ENCODE data around the gene OPCML. TPM values are rescaled to one million over a fixed set of nuclear protein-coding genes. Genes with fewer than 3 reads are reported as not detected.

OPCML gene
- total RNA-seq, 1 donor from 2014 or later, result 0.58 TPM

DNA sequence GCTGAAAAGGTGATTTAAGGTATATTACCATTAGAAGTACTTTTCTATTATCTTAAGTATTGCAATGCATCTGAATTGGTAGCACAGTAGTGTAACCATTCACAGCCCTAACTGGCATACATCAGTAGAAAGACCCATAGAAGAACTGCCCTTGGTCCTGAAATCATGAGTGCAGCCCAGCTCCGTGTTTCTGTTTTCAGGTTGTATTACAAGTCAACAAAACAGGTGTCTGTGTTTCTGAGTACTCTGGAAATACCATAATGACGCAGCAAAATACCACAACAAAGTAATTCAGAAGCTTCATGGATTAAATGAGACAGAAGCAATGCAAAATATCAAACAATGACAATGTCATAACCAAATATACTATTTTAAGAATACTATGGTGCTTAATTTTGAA, 226.3 kb downstream of the OPCML start:
- no peak for DNase-seq (ENCODE audit: extremely low read depth, low read depth, low spot score)

- DNase-seq (ENCODE audit: extremely low read depth, low read depth, low spot score), result no peak
These were observed 226.9 kb downstream of the OPCML start for GRCh38 chr11:133305208-133305956.

DNA sequence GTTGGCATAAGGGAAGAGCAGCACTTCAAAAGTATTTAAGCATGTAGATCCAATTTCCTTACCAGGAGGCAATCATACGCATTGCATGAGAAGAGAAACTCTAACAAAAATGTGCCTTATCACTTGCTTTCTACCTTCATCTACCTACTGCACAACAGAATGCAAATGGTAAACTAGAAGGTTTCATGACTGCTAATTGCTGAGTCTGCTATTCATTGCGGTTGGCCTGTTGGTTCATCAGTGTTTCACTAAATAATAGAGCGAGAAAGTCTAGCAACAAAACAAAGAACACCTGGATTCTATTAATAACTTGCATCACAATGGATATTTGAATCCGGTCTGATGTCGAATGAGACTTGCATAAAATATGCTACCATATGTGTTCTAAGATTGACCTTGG, 229.0 kb downstream of the OPCML start:
- DNase-seq (ENCODE audit: extremely low read depth, low read depth, low spot score), result no peak

GRCh38 chr11:133302056-133302455, 230.2 kb downstream of the OPCML start:
- DNase-seq (ENCODE audit: extremely low read depth, low read depth, low spot score), result no peak

GRCh38 chr11:133300666-133301065, 231.6 kb downstream of the OPCML start:
- DNase-seq (ENCODE audit: extremely low read depth, low read depth, low spot score), result no peak

- no peak for DNase-seq (ENCODE audit: extremely low read depth, low read depth, low spot score)
These were observed 240.5 kb downstream of the OPCML start for GRCh38 chr11:133291780-133292179.

DNA sequence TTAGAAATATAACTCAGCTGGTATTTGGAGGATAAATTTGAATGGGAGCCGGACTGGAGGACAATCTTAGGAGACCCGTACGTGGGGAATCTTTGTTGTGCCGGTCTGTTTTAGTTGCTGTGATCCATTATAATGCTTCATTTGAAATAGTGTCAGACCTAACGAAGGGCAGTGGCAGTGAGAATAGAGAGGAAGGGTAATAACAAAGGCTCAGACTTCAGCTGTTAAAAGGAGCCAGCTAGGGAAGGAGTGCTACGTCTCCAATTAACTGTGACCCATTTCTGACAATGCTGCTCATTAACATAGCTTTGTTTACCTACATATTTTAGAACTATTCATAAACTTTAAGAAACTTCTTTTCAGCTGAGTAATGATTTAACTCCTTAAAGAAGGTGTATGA, 246.9 kb downstream of the OPCML start:
- DNase-seq (ENCODE audit: extremely low read depth, low read depth, low spot score), result no peak

DNA sequence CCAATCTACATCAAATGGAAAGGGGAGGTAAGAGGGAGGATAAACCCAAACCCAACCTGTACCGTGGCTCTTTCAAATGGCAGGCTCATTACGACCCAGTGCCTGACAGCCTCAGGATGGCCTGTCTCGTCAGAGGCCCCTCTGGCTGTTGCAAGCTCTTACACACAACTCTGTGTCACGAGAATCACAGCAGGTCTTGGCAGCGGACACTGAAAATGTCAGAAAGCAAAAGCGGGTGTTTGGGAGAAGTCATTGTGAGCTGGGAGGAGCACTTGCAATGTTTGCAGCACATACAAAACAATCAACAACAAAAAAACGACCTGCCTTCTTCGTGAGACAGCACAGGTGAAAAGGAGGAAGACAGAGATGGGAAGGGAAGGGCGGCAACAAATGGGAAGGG, 248.1 kb downstream of the OPCML start:
- no peak for DNase-seq (ENCODE audit: extremely low read depth, low read depth, low spot score)

DNA sequence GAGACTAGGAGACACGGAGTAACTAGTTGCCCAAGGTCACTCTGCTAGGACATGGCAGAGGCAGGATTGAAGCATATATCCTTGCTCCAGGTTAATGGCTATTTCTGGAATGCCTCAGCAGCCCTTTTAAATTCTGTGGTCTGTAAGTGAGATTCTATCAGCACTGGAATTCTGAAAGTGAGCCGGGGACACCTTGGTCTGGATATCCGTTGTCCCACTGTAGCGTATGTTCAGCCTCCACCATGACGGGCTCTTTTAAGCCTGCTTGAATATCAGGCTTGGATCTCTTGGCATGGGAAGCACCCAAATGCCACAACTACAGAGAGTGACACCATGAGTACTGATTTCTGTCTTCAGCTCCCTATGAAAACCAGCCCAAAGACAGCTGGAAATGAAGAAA, 254.4 kb downstream of the OPCML start:
- no peak for DNase-seq (ENCODE audit: extremely low read depth, low read depth, low spot score)

DNA sequence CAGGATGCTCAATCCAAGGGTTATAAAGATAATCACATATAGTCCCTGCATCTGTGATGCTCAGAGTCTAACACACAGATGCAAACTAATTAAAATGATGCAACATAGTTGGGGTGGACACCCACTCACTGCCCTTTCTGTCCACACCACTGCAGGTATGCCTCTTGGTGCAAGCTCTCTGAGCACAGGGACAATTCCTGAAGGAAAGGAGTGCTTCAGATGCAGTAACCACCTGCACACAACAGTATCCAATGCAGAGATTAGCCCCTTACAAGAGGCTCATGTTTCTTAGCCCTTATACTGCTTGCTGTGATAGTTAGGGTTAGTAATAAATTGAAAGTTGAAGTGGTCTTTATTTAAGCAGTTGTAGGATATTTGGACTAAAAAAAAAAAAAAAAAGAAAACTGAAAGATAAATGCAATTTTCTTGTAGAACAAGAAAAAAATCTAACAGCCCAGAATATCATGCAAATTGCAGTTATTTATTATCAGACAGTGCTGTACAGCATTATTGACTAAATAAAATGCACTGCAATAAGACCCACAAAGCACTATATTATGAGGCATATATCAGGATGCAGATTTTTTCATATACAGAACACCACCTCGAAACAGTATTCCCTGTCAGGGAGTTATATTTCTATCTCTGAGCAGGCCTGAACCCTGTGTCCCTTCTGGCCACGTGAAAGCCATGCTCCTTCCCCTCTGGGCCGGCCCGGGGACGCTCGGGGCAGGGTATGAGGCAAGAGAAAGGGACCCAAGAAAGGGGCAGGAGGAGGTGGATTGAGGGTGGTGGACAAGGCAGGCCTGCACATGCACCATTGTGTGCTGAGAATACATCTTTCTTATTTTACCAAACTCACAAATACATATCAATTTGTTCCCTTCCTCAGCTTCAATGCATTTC, 260.2 kb downstream of the OPCML start:
- no peak for DNase-seq (ENCODE audit: extremely low read depth, low read depth, low spot score)

DNA sequence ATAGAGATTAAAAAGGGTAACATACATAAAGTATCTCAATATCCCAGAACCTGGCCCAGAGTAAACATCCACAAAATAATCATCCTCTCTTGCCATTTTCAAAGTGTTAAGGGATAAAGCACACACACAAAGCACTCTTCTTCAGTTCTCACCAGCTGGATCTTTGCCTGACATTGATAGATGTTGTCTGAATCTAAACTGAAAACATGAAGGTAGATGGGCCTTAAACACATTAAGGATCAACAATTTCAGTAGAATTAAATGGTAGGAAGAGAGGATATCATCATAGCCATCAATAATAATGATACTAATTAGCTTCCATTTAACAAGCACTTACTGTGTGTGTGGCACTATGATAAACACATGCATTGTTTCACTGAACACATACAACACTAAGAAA, 261.1 kb downstream of the OPCML start:
- no peak for DNase-seq (ENCODE audit: extremely low read depth, low read depth, low spot score)

- no peak for DNase-seq (ENCODE audit: extremely low read depth, low read depth, low spot score)
These were observed 263.0 kb downstream of the OPCML start for GRCh38 chr11:133269267-133269666.

- no peak for DNase-seq (ENCODE audit: extremely low read depth, low read depth, low spot score)
These were observed 265.3 kb downstream of the OPCML start for GRCh38 chr11:133266986-133267385.

GRCh38 chr11:133265530-133266035, 266.7 kb downstream of the OPCML start:
- DNase-seq (ENCODE audit: extremely low read depth, low read depth, low spot score), result no peak

- no peak for DNase-seq (ENCODE audit: extremely low read depth, low read depth, low spot score)
These were observed 269.0 kb downstream of the OPCML start for GRCh38 chr11:133263332-133263731.

GRCh38 chr11:133258751-133259150, 273.6 kb downstream of the OPCML start:
- DNase-seq (ENCODE audit: extremely low read depth, low read depth, low spot score), result no peak

DNA sequence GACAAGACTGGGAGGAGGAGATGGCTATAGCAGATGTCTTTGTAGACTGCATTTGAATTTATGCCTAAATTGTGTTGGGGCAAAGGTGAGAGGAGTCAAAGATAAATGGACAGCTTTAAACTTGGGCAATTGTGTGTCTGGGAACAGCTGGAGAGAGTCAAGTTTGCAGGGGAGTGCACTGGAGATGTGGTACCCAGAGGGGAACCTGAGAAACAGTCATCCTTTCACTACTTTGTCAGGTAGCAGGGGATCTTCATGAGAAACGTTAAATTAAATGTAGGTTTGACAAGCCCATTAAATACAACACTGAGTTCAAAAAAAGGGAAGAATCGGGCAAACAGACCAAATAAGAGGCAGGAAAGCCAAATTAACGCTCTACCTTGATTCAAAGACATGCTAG, 277.7 kb downstream of the OPCML start:
- DNase-seq (ENCODE audit: extremely low read depth, low read depth, low spot score), result no peak

DNA sequence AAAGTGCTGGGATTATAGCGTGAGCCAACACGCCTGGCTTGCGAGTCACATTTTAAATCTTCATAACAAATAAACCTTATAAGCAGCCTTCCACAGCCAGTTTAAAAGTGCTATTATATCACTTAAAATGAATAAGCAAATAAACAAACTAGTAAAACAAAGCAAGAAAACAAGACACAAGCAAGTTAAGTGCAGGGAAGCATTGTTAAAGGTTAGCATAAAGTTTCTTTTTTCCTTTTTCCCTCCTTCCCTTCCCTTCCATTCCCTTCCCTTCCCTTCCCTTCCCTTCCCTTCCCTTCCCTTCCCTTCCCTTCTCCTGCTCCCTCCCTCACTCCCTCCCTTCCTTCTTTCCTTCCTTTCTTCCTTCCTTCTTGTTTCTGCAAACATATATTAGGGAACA, 278.7 kb downstream of the OPCML start:
- no peak for DNase-seq (ENCODE audit: extremely low read depth, low read depth, low spot score)

GRCh38 chr11:133251841-133252240, 280.5 kb downstream of the OPCML start:
- DNase-seq (ENCODE audit: extremely low read depth, low read depth, low spot score), result no peak

DNA sequence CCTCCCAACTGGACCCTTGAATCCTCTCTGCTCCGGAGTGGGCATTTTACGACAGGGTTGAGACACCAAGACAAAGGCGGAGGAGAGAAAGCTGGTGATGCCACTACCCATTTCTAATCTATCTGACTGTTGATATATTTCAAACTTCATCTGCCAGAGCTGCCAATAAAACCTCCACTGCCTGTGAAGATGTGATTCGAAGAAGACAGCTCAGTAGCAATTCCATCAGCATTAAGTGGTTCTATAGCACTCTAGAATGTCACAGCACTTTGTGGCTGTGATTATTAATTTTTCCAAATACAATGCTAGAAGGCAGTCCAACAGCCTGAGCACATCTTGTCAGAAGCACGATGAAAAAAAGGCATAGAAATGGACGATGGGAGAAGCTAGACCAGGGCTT, 282.8 kb downstream of the OPCML start:
- DNase-seq (ENCODE audit: extremely low read depth, low read depth, low spot score), result no peak

DNA sequence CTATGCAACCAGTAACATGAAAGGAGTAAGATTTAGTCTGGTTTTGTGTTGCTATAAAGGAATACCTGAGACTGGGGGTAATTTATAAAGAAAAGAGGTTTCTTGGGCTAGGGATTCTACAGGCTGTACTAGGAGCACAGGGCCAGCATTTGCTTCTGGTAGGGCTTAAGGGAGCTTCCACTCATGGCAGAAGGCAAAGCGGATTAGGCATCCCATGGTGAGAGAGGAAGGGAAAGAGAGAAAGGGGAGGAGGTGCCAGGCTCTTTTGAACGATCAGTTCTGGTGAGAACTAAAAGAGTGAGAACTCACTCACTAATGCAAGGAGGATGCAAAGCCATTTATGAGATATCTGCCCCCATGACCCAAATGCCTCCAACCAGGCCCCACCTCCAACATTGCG, 283.2 kb downstream of the OPCML start:
- no peak for DNase-seq (ENCODE audit: extremely low read depth, low read depth, low spot score)

GRCh38 chr11:133243832-133244231, 288.5 kb downstream of the OPCML start:
- DNase-seq (ENCODE audit: extremely low read depth, low read depth, low spot score), result no peak

All from glomerular endothelial cell (primary cell).